Measurements from ENCODE around the gene MPP7. TPM values are rescaled to one million over a fixed set of nuclear protein-coding genes. Genes with fewer than 3 reads are reported as not detected.

Gene MPP7
- total and polyA plus RNA-seq, 2 of the 8 experiments (the other 6 are each of a cell fraction or from before 2014, with no cell fraction given), result 1.9 to 9.3 TPM

DNA sequence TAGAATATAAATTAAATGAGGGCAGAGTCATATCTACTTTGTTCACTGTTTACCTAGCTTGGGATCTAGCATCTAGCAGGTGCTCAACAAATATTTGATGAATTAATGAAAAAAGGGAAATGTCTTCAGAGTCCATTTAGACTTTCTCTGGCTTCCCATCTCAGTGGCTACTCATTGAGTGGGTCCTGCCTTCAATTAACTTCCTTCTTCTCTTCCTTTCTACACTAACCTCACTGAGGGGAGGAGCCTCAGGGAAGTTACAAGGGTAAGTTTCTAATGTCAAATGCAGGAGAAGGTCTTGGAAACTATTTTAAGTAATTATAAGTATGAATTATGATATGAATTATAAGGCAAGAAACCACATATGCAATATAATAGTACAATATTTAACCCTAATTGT is 28.2 kb upstream of the MPP7 start:
- Histone ChIP-seq H3K18ac (ENCODE audit: extremely low read depth, low read length) (no peak overlapping the region), H2BK12ac (ENCODE audit: low read depth, low read length) (no peak overlapping the region), H3K56ac (replicated peaks; ENCODE audit: insufficient read length, low read depth, low read length) (no peak overlapping the region), H4K8ac (ENCODE audit: extremely low read depth, insufficient read depth, low read length) (no peak overlapping the region), H3K36me3 (ENCODE audit: control insufficient read depth in 2 of 4, insufficient read depth in 4 of 4, low read length in 3 of 4) (no peaks in the 10 kb centered on the region), H2AFZ (ENCODE audit: low read length) (no peak overlapping the region), H3K23ac (ENCODE audit: insufficient read length) (no peak overlapping the region), H3K4me2 (ENCODE audit: insufficient read depth in 1 of 2, low read depth in 2 of 2, low read length in 2 of 2) (no peak overlapping the region), H3K9me3 (ENCODE audit: insufficient read depth in 2 of 2, low read depth in 1 of 2, low read length in 1 of 2) (no peaks in the 10 kb centered on the region), H3K4me1 (replicated peaks in 1 of 4; ENCODE audit: control insufficient read depth in 3 of 4, insufficient read depth in 4 of 4, low read length in 3 of 4) (peaks cover 0 to 10% (median 1%) of the 10 kb centered on the region in 4 experiments; a peak in 3 of 7 replicates), H2BK15ac (ENCODE audit: low read length) (no peak overlapping the region), H3K79me2 (ENCODE audit: control insufficient read depth in 1 of 2, insufficient read depth in 2 of 2, low read length in 2 of 2) (no peaks in the 10 kb centered on the region), H3K23me2 (ENCODE audit: low read depth, low read length) (no peaks in the 10 kb centered on the region; the same call in 1 of the 2 replicates), H2BK5ac (ENCODE audit: low read depth, low read length) (no peak overlapping the region), H3K27ac (ENCODE audit: low read depth, low read length) (no peak overlapping the region), H3K4me3 (ENCODE audit: extremely low read depth in 1 of 4, insufficient read depth in 2 of 4, low read depth in 3 of 4, low read length in 4 of 4) (no peak overlapping the region), H2AK5ac (ENCODE audit: low read depth, low read length) (no peak overlapping the region), H2BK20ac (ENCODE audit: low read length) (no peak overlapping the region), H4K91ac (replicated peaks; ENCODE audit: insufficient read length, low read length) (no peak overlapping the region), H3K14ac (ENCODE audit: insufficient read length) (no peak overlapping the region), H3K4ac (replicated peaks; ENCODE audit: insufficient read length, low read depth, low read length) (no peak overlapping the region), H3K27me3 (replicated peaks in 1 of 4; ENCODE audit: control insufficient read depth in 3 of 4, extremely low read depth in 1 of 4, insufficient read depth in 3 of 4, low read length in 3 of 4) (no peaks in the 10 kb centered on the region), H4K20me1 (replicated peaks in 1 of 2; ENCODE audit: control insufficient read depth in 1 of 2, insufficient read depth in 2 of 2, low read length in 2 of 2) (no peaks in the 10 kb centered on the region), H3K79me1 (ENCODE audit: low read depth, low read length) (no peaks in the 10 kb centered on the region), H2BK120ac (replicated peaks; ENCODE audit: low read depth, low read length) (no peak overlapping the region), H3K9ac (replicated peaks in 1 of 4; ENCODE audit: extremely low read depth in 1 of 4, low read depth in 3 of 4, low read length in 3 of 4) (no peak overlapping the region), H4K5ac (ENCODE audit: insufficient read length, low read depth, low read length) (no peak overlapping the region)
- no peak for TF ChIP-seq POU5F1 (IDR thresholded peaks at IDR 0.05; ENCODE audit: low read depth, low read length)
- TF ChIP-seq PHF8 (conservative IDR thresholded peaks at IDR 0.05; ENCODE audit: low read depth, low read length), result no peak
- TF ChIP-seq EGR1 (IDR thresholded peaks at IDR 0.05; ENCODE audit: borderline replicate concordance, low read depth, low read length), result no peak
- TF ChIP-seq, protein P1, sequence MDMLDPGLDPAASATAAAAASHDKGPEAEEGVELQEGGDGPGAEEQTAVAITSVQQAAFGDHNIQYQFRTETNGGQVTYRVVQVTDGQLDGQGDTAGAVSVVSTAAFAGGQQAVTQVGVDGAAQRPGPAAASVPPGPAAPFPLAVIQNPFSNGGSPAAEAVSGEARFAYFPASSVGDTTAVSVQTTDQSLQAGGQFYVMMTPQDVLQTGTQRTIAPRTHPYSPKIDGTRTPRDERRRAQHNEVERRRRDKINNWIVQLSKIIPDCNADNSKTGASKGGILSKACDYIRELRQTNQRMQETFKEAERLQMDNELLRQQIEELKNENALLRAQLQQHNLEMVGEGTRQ (IDR thresholded peaks at IDR 0.05; ENCODE audit: low read length), result no peak
- FAIRE-seq (no peak), DNase-seq (ENCODE audit: low read depth in 1 of 2, low spot score in 2 of 2) (no peak)
- ChIA-PET CTCF (ENCODE audit: partially characterized antibody) (interaction anchor here (0.9 to 1.9 kb wide), 3 partner anchors 28 to 63 kb away, joined by 3 to 7 read pairs (median 4); partner anchors contain the start of gene MPP7), POLR2A (ENCODE audit: partially characterized antibody) (no interaction called here)

Measured in H1 (cell line).